ENCODE data around the gene SLC39A10. TPM values are rescaled to one million over a fixed set of nuclear protein-coding genes. Genes with fewer than 3 reads are reported as not detected.

The SLC39A10 gene, protein sequence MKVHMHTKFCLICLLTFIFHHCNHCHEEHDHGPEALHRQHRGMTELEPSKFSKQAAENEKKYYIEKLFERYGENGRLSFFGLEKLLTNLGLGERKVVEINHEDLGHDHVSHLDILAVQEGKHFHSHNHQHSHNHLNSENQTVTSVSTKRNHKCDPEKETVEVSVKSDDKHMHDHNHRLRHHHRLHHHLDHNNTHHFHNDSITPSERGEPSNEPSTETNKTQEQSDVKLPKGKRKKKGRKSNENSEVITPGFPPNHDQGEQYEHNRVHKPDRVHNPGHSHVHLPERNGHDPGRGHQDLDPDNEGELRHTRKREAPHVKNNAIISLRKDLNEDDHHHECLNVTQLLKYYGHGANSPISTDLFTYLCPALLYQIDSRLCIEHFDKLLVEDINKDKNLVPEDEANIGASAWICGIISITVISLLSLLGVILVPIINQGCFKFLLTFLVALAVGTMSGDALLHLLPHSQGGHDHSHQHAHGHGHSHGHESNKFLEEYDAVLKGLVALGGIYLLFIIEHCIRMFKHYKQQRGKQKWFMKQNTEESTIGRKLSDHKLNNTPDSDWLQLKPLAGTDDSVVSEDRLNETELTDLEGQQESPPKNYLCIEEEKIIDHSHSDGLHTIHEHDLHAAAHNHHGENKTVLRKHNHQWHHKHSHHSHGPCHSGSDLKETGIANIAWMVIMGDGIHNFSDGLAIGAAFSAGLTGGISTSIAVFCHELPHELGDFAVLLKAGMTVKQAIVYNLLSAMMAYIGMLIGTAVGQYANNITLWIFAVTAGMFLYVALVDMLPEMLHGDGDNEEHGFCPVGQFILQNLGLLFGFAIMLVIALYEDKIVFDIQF
- total RNA-seq (2014; rRNA removed; shearing (Covaris generic)) (82.6 and 85.4 TPM in 2 replicates), polyA plus RNA-seq (2016; fragmentation: Nextera tagmentation; extraction: Ambion mirVana) (46.4 and 48.0 TPM in 2 replicates)

DNA sequence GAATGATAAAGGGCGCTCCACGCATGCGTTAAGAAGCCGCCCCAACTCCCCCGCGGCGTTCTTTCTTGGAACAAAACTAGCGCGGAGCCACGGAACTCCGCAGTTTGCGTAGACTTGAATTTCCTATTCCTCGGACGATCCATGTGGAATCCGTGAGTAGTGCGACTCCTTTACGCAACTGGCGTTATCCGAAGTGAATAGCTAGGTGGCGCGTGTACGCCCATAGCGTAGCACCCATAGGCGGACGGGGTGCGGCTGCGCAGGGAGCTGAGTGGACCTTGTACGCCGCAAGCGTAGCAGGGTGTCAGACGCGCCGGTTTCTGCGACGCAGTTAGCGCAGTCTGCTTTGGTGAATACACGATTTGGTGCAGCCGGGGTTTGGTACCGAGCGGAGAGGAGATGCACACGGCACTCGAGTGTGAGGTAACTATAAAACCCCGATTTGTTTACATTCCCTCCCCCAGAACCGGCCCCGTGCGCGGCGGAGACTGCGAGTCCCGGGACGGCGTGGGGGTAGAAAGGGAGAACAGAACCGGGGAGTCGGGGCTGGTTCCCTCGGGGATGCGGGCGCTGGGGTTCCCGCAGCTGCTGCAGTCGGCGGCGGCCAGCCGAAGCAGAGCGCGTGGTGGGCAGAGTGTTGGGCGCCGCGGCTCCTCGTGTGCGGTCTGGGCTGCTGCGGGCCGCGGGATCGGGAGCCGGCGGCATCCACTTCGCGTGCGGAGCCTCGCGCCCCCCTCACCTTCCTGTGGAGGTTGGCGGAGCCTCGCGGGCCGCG lies at the start of gene SLC39A10:
Gene SLC39A10 (plus strand): TSS at position 368 of the 775 bp plus-strand sequence. CDS start 22,817 bp downstream, outside the sequence.
- 0 out of 2 replicates have a peak, but pooled peaks cover 7% of the 10 kb centered on the region for H3K36me3 ChIP-seq (ENCODE audit: low read depth)

DNA sequence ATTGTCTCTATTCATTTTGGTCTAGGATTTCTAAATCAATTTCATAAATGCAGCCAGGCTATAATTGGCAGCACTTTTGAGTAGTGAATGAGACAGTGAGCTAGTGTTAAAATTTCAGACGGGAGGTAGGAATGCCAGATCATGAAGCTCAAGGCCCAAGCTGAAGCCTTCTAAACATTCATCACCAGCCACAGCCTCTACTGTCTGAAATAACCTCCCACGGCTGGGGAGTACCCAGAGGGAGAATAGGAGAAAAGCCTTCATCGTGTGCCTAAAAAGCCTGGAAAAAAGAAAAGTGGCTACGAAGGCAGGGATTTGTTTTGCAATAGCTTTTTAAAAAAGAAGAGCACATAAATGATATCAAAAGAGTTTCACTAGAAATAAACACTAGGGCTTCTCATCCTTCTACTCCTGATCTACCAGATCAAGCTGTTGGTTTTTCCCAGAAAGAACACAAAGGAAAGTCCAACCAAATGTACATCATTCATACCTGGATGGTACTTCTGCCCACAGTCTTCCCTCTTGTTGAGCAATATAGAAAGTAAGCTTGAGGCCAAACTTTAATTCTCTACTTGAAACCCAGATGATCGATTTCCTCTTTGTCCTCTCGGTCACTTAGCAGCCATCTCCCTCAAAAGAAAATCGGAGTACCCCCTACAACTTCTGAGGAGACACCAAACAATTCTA lies 48.1 kb upstream of the SLC39A10 start:
- in situ Hi-C loops (cut with MboI), result no loop called here
- 57 to 62% methylated on average over 7 of the region's 7 CpGs for WGBS, 2 experiments (ENCODE audit: low coverage in 1 of 2, low lambda C conversion rate in 2 of 2, missing lambda C conversion rate in 2 of 2)
- Histone ChIP-seq H3K9me2 (ENCODE audit: insufficient read depth) (no peaks in the 10 kb centered on the region), H3K4me2 (ENCODE audit: unreplicated experiment) (no peak overlapping the region), H2AFZ (peak overlapping the region; percentile 63), H3K79me2 (ENCODE audit: insufficient read depth) (no peaks in the 10 kb centered on the region), H3K36me3 (ENCODE audit: low read depth) (no peaks in the 10 kb centered on the region), H3K27ac (no peak overlapping the region), H3K4me3 (no peak overlapping the region), H3K4me1 (ENCODE audit: insufficient read depth) (peaks cover 14% of the 10 kb centered on the region), H3F3A (ENCODE audit: insufficient read depth) (peaks cover 13% of the 10 kb centered on the region), H3K9me3 (ENCODE audit: low read depth) (no peaks in the 10 kb centered on the region), H3K9ac (no peak overlapping the region), H4K20me1 (ENCODE audit: insufficient read depth) (no peaks in the 10 kb centered on the region), H3K27me3 (replicated peaks; ENCODE audit: insufficient read depth) (no peaks in the 10 kb centered on the region)
- no peak for TF ChIP-seq EZH2phosphoT487 (IDR thresholded peaks at IDR 0.05; ENCODE audit: insufficient read depth, low read depth)
- TF ChIP-seq EZH2 (IDR thresholded peaks at IDR 0.05; ENCODE audit: insufficient read depth, poor library complexity, severe bottlenecking), result no peak
- peak; percentile 9 for DNase-seq

More for the DNA sequence above, at the start of gene SLC39A10:
- H3K4me2 ChIP-seq (ENCODE audit: unreplicated experiment), result peak within 1 kb of the TSS; percentile 93
- no peaks in the 10 kb centered on the region for H3K27me3 ChIP-seq (replicated peaks; ENCODE audit: insufficient read depth)
- peaks cover 49% of the 10 kb centered on the region for H3K79me2 ChIP-seq (ENCODE audit: insufficient read depth)
- 0 to 1% methylated on average over 70 to 71 of the region's 85 CpGs for WGBS, 2 experiments (ENCODE audit: low coverage in 1 of 2, low lambda C conversion rate in 2 of 2, missing lambda C conversion rate in 2 of 2)
- H3K9ac ChIP-seq, result peak within 1 kb of the TSS; percentile 99
- H3K9me2 ChIP-seq (ENCODE audit: insufficient read depth), result no peaks in the 10 kb centered on the region
- peak within 1 kb of the TSS; percentile 91 for H3K4me3 ChIP-seq
- H3K4me1 ChIP-seq (ENCODE audit: insufficient read depth), result peaks cover 27% of the 10 kb centered on the region
- no peaks in the 10 kb centered on the region for H4K20me1 ChIP-seq (ENCODE audit: insufficient read depth)
- TF ChIP-seq EZH2 (IDR thresholded peaks at IDR 0.05; ENCODE audit: insufficient read depth, poor library complexity, severe bottlenecking) (no peak), EZH2phosphoT487 (IDR thresholded peaks at IDR 0.05; ENCODE audit: insufficient read depth, low read depth) (no peak)
- peak within 1 kb of the TSS; percentile 93 for H3K27ac ChIP-seq
- DNase-seq, result peak; percentile 99
- in situ Hi-C loops (cut with MboI), result loop anchor here (25.0 kb wide), 2 partner anchors 345 to 405 kb away; partner anchors contain the start of gene DNAH7
- H3F3A ChIP-seq (ENCODE audit: insufficient read depth), result peaks cover 51% of the 10 kb centered on the region
- no peaks in the 10 kb centered on the region for H3K9me3 ChIP-seq (ENCODE audit: low read depth)
- H2AFZ ChIP-seq, result peak within 1 kb of the TSS; percentile 66

DNA sequence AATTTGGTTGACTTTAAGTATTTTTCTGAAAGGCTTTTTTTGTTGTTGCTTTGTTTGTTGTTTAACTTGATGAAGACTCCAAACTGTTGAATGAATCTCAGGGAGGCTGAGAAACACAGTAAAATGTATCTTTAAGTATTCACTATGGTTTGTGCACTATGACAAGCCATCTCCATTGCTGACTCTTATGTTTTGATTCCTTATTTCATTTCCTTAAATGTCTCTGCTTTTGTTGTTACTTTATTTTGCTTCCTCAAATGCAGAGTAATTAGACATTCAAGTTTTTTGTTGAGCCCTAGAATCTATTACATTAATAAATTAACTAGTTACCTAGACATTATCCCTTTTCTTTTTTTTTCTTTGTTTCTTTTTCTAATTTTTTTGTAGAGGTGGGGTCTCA lies 46.3 kb upstream of the SLC39A10 start:
- Histone ChIP-seq H3K36me3 (ENCODE audit: low read depth) (no peaks in the 10 kb centered on the region), H3K27me3 (replicated peaks; ENCODE audit: insufficient read depth) (no peaks in the 10 kb centered on the region), H3K9me2 (ENCODE audit: insufficient read depth) (no peaks in the 10 kb centered on the region), H4K20me1 (ENCODE audit: insufficient read depth) (no peaks in the 10 kb centered on the region), H2AFZ (no peak overlapping the region), H3K9ac (no peak overlapping the region), H3K4me2 (ENCODE audit: unreplicated experiment) (no peak overlapping the region), H3K79me2 (ENCODE audit: insufficient read depth) (0 out of 2 replicates have a peak, but pooled peaks cover 9% of the 10 kb centered on the region), H3K4me3 (no peak overlapping the region), H3F3A (ENCODE audit: insufficient read depth) (peaks cover 28% of the 10 kb centered on the region), H3K4me1 (ENCODE audit: insufficient read depth) (peaks cover 27% of the 10 kb centered on the region), H3K9me3 (ENCODE audit: low read depth) (no peaks in the 10 kb centered on the region), H3K27ac (no peak overlapping the region)
- no peak for DNase-seq
- TF ChIP-seq EZH2 (IDR thresholded peaks at IDR 0.05; ENCODE audit: insufficient read depth, poor library complexity, severe bottlenecking) (no peak), EZH2phosphoT487 (IDR thresholded peaks at IDR 0.05; ENCODE audit: insufficient read depth, low read depth) (no peak)
- in situ Hi-C loops (cut with MboI), result no loop called here

Data from GM23248 (cell line).